Omental fat pad (tissue), 4 donors: ENCODE data around the gene MRPL34. TPM values are rescaled to one million over a fixed set of nuclear protein-coding genes. Genes with fewer than 3 reads are reported as not detected.

Source experiments
- ATAC-seq: fragments of 150-250 bp; one replicate; pipeline ENCODE4 v1.9.1; 2016; ENCODE audit warnings: mild to moderate bottlenecking, moderate library complexity; ENCODE audit not compliant: low FRiP score
- DNase-seq: peaks from one replicate; pipeline ENCODE4 v3.0.0-alpha.2; 2019; ENCODE audit warnings: low spot score
- CTCF ChIP-seq, 3 donors: fragments of 450-650 bp; IDR thresholded peaks; one replicate each; pipeline ENCODE4 v1.5.1; 2016 to 2017; ENCODE audit warnings: antibody characterized with exemption in 3 of 3, mild to moderate bottlenecking in 3 of 3, moderate library complexity in 2 of 3
- total RNA-seq, 4 donors: library from RNA; depleted of rRNA; stranded (reverse); fragments of >200 nt; gene quantifications; one replicate each; pipeline ENCODE4 v1.1.0, GENCODE V29; 2016

Gene MRPL34
- 100 to 1,000 TPM in 3 of 4 donors, 10 to 100 TPM in 1; 87.9 to 134 (median 119) TPM for total RNA-seq

GRCh38 chr19:17305517-17306284, at the start of gene MRPL34:
Gene MRPL34, plus strand, starts transcription at chr19:17305872. Its CDS starts 21 bp downstream, at chr19:17305893.
- TF ChIP-seq CTCF (IDR thresholded peaks at IDR 0.05), result peak in 1 of 3 donors; percentile 37
- ATAC-seq (peak; percentile 80), DNase-seq (peak; percentile 77)

GRCh38 chr19:17256130-17256529, 49.5 kb upstream of the MRPL34 start:
- ATAC-seq (no peak), DNase-seq (no peak)
- no peak for TF ChIP-seq CTCF (IDR thresholded peaks at IDR 0.05)

- ATAC-seq (no peak), DNase-seq (no peak)
- TF ChIP-seq CTCF (IDR thresholded peaks at IDR 0.05), result no peak
Measured at GRCh38 chr19:17259118-17259780, 46.4 kb upstream of the MRPL34 start.

- TF ChIP-seq CTCF (IDR thresholded peaks at IDR 0.05), result no peak
- DNase-seq (no peak), ATAC-seq (no peak)
Measured at GRCh38 chr19:17259934-17260333, 45.7 kb upstream of the MRPL34 start.

DNA sequence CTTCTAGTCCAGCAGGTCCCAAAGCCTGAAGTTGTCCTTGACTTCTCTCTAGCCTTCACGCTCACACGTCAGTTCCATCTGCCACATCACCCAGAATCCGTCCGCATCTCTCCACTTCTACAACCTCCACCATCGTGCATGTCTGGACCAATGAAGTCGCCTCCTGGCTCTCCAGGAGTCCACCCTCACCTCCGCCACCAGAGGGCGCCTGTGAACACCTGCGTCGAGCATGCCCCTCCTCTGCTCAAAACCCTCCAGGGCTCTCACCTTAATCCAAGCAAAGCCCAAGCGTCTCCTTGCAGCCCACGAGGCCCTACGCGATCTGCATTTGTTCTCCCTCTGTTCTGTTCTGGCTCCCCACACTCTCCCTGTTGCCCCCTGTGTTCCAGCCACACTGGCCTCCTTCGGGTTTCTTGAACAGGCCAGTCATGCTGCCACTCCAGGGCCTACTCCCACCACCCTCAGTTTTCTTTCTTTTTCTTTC, 44.8 kb upstream of the MRPL34 start:
- TF ChIP-seq CTCF (IDR thresholded peaks at IDR 0.05), result peak in 1 of 3 donors; percentile 38
- DNase-seq, result peak; percentile 63
- peak; percentile 38 for ATAC-seq

DNA sequence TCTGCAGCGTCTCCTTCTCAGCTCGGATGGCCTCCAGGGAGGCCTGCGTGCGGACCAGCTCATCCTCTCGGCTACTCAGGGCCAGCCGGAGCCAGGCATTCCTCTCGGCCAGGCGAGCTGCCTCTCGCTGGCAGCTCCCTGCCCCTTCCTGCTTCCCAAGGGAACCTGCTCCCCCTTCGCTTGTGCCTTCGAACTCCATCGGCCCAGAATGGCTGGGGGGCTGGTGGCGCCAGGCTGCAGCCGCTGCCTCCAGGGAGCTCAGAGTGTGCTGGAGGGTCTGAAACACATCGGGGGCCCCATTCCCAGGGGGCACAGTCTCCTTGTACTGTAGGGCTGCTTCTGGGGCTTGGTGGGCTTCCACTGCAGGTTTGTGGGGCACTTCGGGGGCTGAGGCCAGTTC, 43.1 kb upstream of the MRPL34 start:
- no peak for TF ChIP-seq CTCF (IDR thresholded peaks at IDR 0.05)
- DNase-seq, result no peak
- no peak for ATAC-seq
